CD4-positive, alpha-beta T cell (primary cell): Measurements from ENCODE around the gene ABCF2. TPM values are rescaled to one million over a fixed set of nuclear protein-coding genes. Genes with fewer than 3 reads are reported as not detected.

Source experiments
- ATAC-seq: fragments of 200-7000 bp; cut with Tn5 transposase; one replicate; pipeline ENCODE4 v1.10.0; 2022; ENCODE audit warnings: mild to moderate bottlenecking; ENCODE audit not compliant: poor library complexity
- CTCF ChIA-PET: fragments of 350-600 bp; sonication (Branson Sonifier 250); formaldehyde crosslinking; loops from one replicate; lab custom pipeline; 2021; ENCODE audit warnings: antibody characterized with exemption, inconsistent platforms; lab: Charles Lee
- POLR2A ChIA-PET: fragments of 350-600 bp; sonication (Branson Sonifier 250); formaldehyde crosslinking; loops from one replicate; lab custom pipeline; 2021; ENCODE audit warnings: antibody characterized with exemption, inconsistent platforms; lab: Charles Lee
- DNase-seq, 14 experiments: peaks; one replicate each; pipeline ENCODE4 v3.0.0-alpha.2; 2013 to 2020; ENCODE audit warnings: mixed read lengths in 2 of 14
- H3K27ac ChIP-seq, 2 donors: one replicate each; pipeline versions ENCODE4 v1.5.1 to v1.7.0; 2013; ENCODE audit warnings: low read length in 2 of 2, low read depth in 1 of 2, mild to moderate bottlenecking in 1 of 2
- H3K27me3 ChIP-seq, 2 experiments: 1 replicate in 1 of 2; 2 replicates in 1 of 2; pipeline versions ENCODE4 v1.6.1 to v1.7.0; 2013; ENCODE audit warnings: low read length in 2 of 2, control low read depth in 1 of 2, mild to moderate bottlenecking in 1 of 2, moderate library complexity in 1 of 2; ENCODE audit not compliant: insufficient read depth in 2 of 2, control insufficient read depth in 1 of 2
- H3K36me3 ChIP-seq: one replicate; pipeline ENCODE4 v1.6.1; 2013; ENCODE audit warnings: low read length, control low read depth; ENCODE audit not compliant: insufficient read depth
- H3K4me1 ChIP-seq: one replicate; pipeline ENCODE4 v1.6.1; 2013; ENCODE audit warnings: low read length, control low read depth; ENCODE audit not compliant: insufficient read depth
- H3K4me3 ChIP-seq: one replicate; pipeline ENCODE4 v1.5.1; 2013; ENCODE audit warnings: mild to moderate bottlenecking, low read length, moderate library complexity
- H3K9me3 ChIP-seq, 2 experiments: 1 replicate in 1 of 2; 2 replicates in 1 of 2; pipeline versions ENCODE4 v1.6.1 to v1.7.0; 2013; ENCODE audit warnings: low read length in 2 of 2, mild to moderate bottlenecking in 2 of 2, control low read depth in 1 of 2, moderate library complexity in 1 of 2; ENCODE audit not compliant: control insufficient read depth in 1 of 2, insufficient read depth in 1 of 2
- H3K27ac Mint-ChIP-seq: one replicate; pipeline ENCODE4 v1.8.0; 2020; ENCODE audit warnings: mixed read lengths
- H3K27me3 Mint-ChIP-seq: one replicate; pipeline ENCODE4 v1.8.0; 2021; ENCODE audit warnings: mixed read lengths
- H3K36me3 Mint-ChIP-seq: one replicate; pipeline ENCODE4 v1.8.0; 2021; ENCODE audit warnings: low read depth, mixed read lengths
- H3K4me1 Mint-ChIP-seq: one replicate; pipeline ENCODE4 v1.8.0; 2021; ENCODE audit warnings: low read depth, mixed read lengths
- H3K4me3 Mint-ChIP-seq: one replicate; pipeline ENCODE4 v1.8.0; 2020; ENCODE audit warnings: mild to moderate bottlenecking, mixed read lengths
- H3K9me3 Mint-ChIP-seq: one replicate; pipeline ENCODE4 v1.8.0; 2020; ENCODE audit warnings: mixed read lengths
- CTCF ChIP-seq: fragments of 200-600 bp; IDR thresholded peaks from one replicate; pipeline ENCODE4 v1.8.0; 2022; ENCODE audit warnings: antibody characterized with exemption, mild to moderate bottlenecking
- intact Hi-C, 2 experiments: fragments of 100-400 bp; cut with DNase I in 1 of 2; cut with micrococcal nuclease in 1 of 2; formaldehyde crosslinking; loops; one replicate each; pipeline versions ENCODE4 v1.15.1 to v1.9.0; 2023 to 2025; cut with DNase I, micrococcal nuclease
- total RNA-seq, 174 experiments: library from RNA in 2 of 174; stranded (reverse) in 2 of 174; gene quantifications; one replicate each; pipeline ENCODE4 v1.2.3 and lab custom pipeline; 2021 to 2026

Gene ABCF2
- total RNA-seq, 2 experiments from 2014 or later: 12.3 to 13.2 TPM

GRCh38 chr7:151238924-151239836 is 12.2 kb upstream of the ABCF2 start:
- H3K9me3 Mint-ChIP-seq: no peaks in the 10 kb centered on the region
- peaks cover 4% of the 10 kb centered on the region for H3K27me3 Mint-ChIP-seq
- no peak overlapping the region for H3K27ac Mint-ChIP-seq
- no peak for DNase-seq
- Histone ChIP-seq H3K27ac (no peak overlapping the region), H3K27me3 (no peaks in the 10 kb centered on the region), H3K4me1 (peaks cover 32% of the 10 kb centered on the region), H3K4me3 (no peak overlapping the region), H3K36me3 (peaks cover 44% of the 10 kb centered on the region), H3K9me3 (no peaks in the 10 kb centered on the region)
- CTCF ChIA-PET: no interaction called here
- peaks cover 32% of the 10 kb centered on the region for H3K4me1 Mint-ChIP-seq
- peaks cover 31% of the 10 kb centered on the region for H3K36me3 Mint-ChIP-seq
- POLR2A ChIA-PET: interaction anchor here (1.3 kb wide), 1 partner anchor 10 kb away, joined by 4 read pairs; no protein-coding TSS in a partner anchor
- no peak for ATAC-seq
- TF ChIP-seq CTCF: no peak
- intact Hi-C loops: no loop called here
- H3K4me3 Mint-ChIP-seq: no peak overlapping the region

DNA sequence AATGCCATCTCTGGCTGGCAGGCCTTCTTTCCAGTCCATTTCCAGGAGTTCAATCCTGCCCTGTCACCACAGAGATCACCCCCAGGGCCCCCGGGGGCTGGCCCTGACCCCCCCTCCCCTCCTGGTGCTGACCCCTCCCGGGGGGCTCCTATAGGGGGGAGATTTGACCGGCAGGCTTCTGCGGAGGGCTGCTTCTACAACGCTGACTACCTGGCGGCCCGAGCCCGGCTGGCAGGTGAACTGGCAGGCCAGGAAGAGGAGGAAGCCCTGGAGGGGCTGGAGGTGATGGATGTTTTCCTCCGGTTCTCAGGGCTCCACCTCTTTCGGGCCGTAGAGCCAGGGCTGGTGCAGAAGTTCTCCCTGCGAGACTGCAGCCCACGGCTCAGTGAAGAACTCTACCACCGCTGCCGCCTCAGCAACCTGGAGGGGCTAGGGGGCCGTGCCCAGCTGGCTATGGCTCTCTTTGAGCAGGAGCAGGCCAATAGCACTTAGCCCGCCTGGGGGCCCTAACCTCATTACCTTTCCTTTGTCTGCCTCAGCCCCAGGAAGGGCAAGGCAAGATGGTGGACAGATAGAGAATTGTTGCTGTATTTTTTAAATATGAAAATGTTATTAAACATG is 11.3 kb upstream of the ABCF2 start:
- CTCF ChIA-PET: no interaction called here
- intact Hi-C loops: no loop called here
- no peak overlapping the region for H3K27ac Mint-ChIP-seq

More for the DNA sequence above, 11.3 kb upstream of the ABCF2 start:
- Mint-ChIP-seq H3K9me3 (no peaks in the 10 kb centered on the region), H3K4me1 (peaks cover 32% of the 10 kb centered on the region), H3K4me3 (no peak overlapping the region), H3K36me3 (peaks cover 36% of the 10 kb centered on the region), H3K27me3 (no peaks in the 10 kb centered on the region)
- ATAC-seq: no peak
- no peak overlapping the region for H3K27ac ChIP-seq
- H3K4me1 ChIP-seq: peaks cover 32% of the 10 kb centered on the region
- no peak for DNase-seq
- H3K27me3 ChIP-seq: no peaks in the 10 kb centered on the region
- no peak for TF ChIP-seq CTCF
- H3K4me3 ChIP-seq: no peak overlapping the region
- peaks cover 44% of the 10 kb centered on the region for H3K36me3 ChIP-seq
- H3K9me3 ChIP-seq: no peaks in the 10 kb centered on the region
- POLR2A ChIA-PET: no interaction called here
